ENCODE results near the gene QRFP. TPM values are rescaled to one million over a fixed set of nuclear protein-coding genes. Genes with fewer than 3 reads are reported as not detected.

QRFP gene
- total and polyA plus RNA-seq, 4 donors = 0.05 TPM; not detected in 3

DNA sequence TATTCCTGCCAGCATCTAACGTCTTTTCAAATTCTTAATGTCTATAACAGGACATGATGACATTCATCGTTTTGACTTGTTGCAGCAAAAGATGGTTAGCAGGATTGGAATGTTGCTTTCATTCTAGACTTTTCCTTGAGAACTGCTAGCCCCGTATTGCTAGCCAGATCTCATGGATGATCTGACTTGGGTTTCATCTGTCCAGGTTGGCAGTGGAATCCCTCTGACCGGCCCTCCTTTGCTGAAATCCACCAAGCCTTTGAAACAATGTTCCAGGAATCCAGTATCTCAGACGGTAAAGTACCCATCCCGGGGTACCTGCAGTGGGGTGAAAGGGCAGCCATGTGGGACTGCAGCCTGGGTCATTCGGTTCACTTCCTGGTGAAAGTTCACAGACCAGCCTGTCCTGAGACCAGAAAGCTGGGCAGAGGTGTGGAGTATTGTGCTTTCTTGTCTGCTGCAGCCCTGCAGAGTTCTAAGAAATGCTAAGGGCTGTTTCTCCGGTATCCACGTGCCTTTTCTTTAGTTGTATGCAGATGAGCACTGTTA lies 16.7 kb downstream of the QRFP start:
- Histone ChIP-seq H3K27me3 (ENCODE audit: control insufficient read depth in 4 of 4, insufficient read depth in 4 of 4, low read length in 3 of 4) (no peaks in the 10 kb centered on the region), H3K9ac (ENCODE audit: low read depth in 1 of 2, low read length in 2 of 2) (no peak overlapping the region), H3K4me3 (ENCODE audit: low read depth in 1 of 3, low read length in 3 of 3) (no peak overlapping the region), H3K36me3 (ENCODE audit: control insufficient read depth in 4 of 4, insufficient read depth in 3 of 4, low read depth in 1 of 4, low read length in 3 of 4) (peaks cover 13 to 60% (median 37%) of the 10 kb centered on the region in 4 donors), H3K9me3 (ENCODE audit: control insufficient read depth in 4 of 4, low read length in 3 of 4) (no peaks in the 10 kb centered on the region), H3K27ac (ENCODE audit: low read depth in 1 of 2, low read length in 2 of 2) (no peak overlapping the region), H3K4me1 (ENCODE audit: control insufficient read depth in 4 of 4, insufficient read depth in 4 of 4, low read length in 3 of 4) (no peaks in the 10 kb centered on the region)
- no peak for DNase-seq (ENCODE audit: low spot score)
- TF ChIP-seq EGR1 (IDR thresholded peaks at IDR 0.05; ENCODE audit: low read depth in 2 of 2) (no peak), RAD21 (IDR thresholded peaks at IDR 0.05) (no peak), HNF4A (conservative IDR thresholded peaks at IDR 0.05) (no peak), NR2F2 (IDR thresholded peaks at IDR 0.05) (no peak), SP1 (IDR thresholded peaks at IDR 0.05) (no peak), GABPA (IDR thresholded peaks at IDR 0.05 in 1 of 2, conservative IDR thresholded peaks at IDR 0.05 in 1 of 2) (no peak), FOXA2 (IDR thresholded peaks at IDR 0.05) (no peak), ZBTB33 (IDR thresholded peaks at IDR 0.05) (no peak), JUND (IDR thresholded peaks at IDR 0.05) (no peak), RXRA (IDR thresholded peaks at IDR 0.05) (no peak), FOXA1 (IDR thresholded peaks at IDR 0.05) (no peak), HNF4G (IDR thresholded peaks at IDR 0.05) (no peak), ATF3 (IDR thresholded peaks at IDR 0.05) (no peak), YY1 (IDR thresholded peaks at IDR 0.05) (no peak)
- TF ChIP-seq, protein P1, sequence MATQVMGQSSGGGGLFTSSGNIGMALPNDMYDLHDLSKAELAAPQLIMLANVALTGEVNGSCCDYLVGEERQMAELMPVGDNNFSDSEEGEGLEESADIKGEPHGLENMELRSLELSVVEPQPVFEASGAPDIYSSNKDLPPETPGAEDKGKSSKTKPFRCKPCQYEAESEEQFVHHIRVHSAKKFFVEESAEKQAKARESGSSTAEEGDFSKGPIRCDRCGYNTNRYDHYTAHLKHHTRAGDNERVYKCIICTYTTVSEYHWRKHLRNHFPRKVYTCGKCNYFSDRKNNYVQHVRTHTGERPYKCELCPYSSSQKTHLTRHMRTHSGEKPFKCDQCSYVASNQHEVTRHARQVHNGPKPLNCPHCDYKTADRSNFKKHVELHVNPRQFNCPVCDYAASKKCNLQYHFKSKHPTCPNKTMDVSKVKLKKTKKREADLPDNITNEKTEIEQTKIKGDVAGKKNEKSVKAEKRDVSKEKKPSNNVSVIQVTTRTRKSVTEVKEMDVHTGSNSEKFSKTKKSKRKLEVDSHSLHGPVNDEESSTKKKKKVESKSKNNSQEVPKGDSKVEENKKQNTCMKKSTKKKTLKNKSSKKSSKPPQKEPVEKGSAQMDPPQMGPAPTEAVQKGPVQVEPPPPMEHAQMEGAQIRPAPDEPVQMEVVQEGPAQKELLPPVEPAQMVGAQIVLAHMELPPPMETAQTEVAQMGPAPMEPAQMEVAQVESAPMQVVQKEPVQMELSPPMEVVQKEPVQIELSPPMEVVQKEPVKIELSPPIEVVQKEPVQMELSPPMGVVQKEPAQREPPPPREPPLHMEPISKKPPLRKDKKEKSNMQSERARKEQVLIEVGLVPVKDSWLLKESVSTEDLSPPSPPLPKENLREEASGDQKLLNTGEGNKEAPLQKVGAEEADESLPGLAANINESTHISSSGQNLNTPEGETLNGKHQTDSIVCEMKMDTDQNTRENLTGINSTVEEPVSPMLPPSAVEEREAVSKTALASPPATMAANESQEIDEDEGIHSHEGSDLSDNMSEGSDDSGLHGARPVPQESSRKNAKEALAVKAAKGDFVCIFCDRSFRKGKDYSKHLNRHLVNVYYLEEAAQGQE (IDR thresholded peaks at IDR 0.05) = no peak
- TF ChIP-seq, protein P2, sequence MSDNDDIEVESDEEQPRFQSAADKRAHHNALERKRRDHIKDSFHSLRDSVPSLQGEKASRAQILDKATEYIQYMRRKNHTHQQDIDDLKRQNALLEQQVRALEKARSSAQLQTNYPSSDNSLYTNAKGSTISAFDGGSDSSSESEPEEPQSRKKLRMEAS (IDR thresholded peaks at IDR 0.05) = no peak
- TF ChIP-seq, protein P3, sequence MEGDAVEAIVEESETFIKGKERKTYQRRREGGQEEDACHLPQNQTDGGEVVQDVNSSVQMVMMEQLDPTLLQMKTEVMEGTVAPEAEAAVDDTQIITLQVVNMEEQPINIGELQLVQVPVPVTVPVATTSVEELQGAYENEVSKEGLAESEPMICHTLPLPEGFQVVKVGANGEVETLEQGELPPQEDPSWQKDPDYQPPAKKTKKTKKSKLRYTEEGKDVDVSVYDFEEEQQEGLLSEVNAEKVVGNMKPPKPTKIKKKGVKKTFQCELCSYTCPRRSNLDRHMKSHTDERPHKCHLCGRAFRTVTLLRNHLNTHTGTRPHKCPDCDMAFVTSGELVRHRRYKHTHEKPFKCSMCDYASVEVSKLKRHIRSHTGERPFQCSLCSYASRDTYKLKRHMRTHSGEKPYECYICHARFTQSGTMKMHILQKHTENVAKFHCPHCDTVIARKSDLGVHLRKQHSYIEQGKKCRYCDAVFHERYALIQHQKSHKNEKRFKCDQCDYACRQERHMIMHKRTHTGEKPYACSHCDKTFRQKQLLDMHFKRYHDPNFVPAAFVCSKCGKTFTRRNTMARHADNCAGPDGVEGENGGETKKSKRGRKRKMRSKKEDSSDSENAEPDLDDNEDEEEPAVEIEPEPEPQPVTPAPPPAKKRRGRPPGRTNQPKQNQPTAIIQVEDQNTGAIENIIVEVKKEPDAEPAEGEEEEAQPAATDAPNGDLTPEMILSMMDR (IDR thresholded peaks at IDR 0.05; ENCODE audit: low read depth, low read length, missing input control) = no peak
- 94% methylated on average over 9 of the region's 9 CpGs for WGBS

All from liver (tissue), 9 donors.